GM12878 (cell line): ENCODE results near the gene DLD. TPM values are rescaled to one million over a fixed set of nuclear protein-coding genes. Genes with fewer than 3 reads are reported as not detected.

Experiments used
- ATAC-seq: fragments of 200-7000 bp; cut with Tn5 transposase; 3 replicates; pipeline ENCODE4 v1.9.1; 2020; ENCODE audit warnings: mild to moderate bottlenecking, moderate library complexity
- BruUV-seq: library from RNA; stranded (reverse); fragments of 400-500 nt; replicated peaks from 2 replicates; lab custom pipeline; 2021; lab: Mats Ljungman, UMichigan
- CTCF ChIA-PET: fragments of 300-600 bp; sonication (Branson Sonifier 250); formaldehyde crosslinking; extraction: SDS; loops from one replicate; lab custom pipeline; 2021; ENCODE audit warnings: inconsistent platforms; lab: Yijun Ruan, JAX
- POLR2A ChIA-PET: fragments of 350-600 bp; formaldehyde crosslinking; extraction: SDS; loops from one replicate; lab custom pipeline; 2021; ENCODE audit warnings: inconsistent platforms; lab: Charles Lee
- RAD21 ChIA-PET: fragments of 300-600 bp; sonication (Branson Sonifier 250); formaldehyde crosslinking; loops from one replicate; lab custom pipeline; 2023; ENCODE audit warnings: antibody characterized with exemption; ENCODE audit not compliant: unreplicated experiment; lab: Charles Lee
- SMC1A ChIA-PET: fragments of 300-600 bp; sonication (Branson Sonifier 250); formaldehyde crosslinking; loops from one replicate; lab custom pipeline; 2023; ENCODE audit not compliant: unreplicated experiment, uncharacterized antibody; lab: Charles Lee
- DNase-seq: peaks from one replicate; pipeline ENCODE4 v3.0.0-alpha.2; 2011; ENCODE audit warnings: low read depth, low spot score
- FAIRE-seq: peaks from 3 replicates; lab custom pipeline; 2011; peaks lifted over from hg19 to GRCh38; lab: Jason Lieb, UNC
- H2AFZ ChIP-seq: 2 replicates; pipeline ENCODE4 v1.6.0; 2011; ENCODE audit warnings: low read depth, low read length, control low read depth; ENCODE audit not compliant: control insufficient read depth
- H3K27ac ChIP-seq: 2 replicates; pipeline ENCODE4 v1.5.1; 2011; ENCODE audit warnings: control low read depth; ENCODE audit not compliant: control insufficient read depth, insufficient read depth
- H3K27me3 ChIP-seq, 2 experiments: replicated peaks in 1 of 2; 2 replicates each; pipeline versions ENCODE4 v1.6.0 to v1.6.1; 2011; ENCODE audit warnings: low read length in 1 of 2; ENCODE audit not compliant: control insufficient read depth in 2 of 2, insufficient read depth in 2 of 2
- H3K36me3 ChIP-seq, 2 experiments: 2 replicates each; pipeline ENCODE4 v1.5.1; 2011; ENCODE audit warnings: low read length in 1 of 2; ENCODE audit not compliant: control insufficient read depth in 2 of 2, insufficient read depth in 2 of 2
- H3K4me1 ChIP-seq: 2 replicates; pipeline ENCODE4 v1.6.1; 2011; ENCODE audit warnings: mild to moderate bottlenecking, low read length, moderate library complexity, mixed read lengths; ENCODE audit not compliant: control insufficient read depth, insufficient read depth
- H3K4me2 ChIP-seq: 2 replicates; pipeline ENCODE4 v1.6.0; 2011; ENCODE audit warnings: control low read depth; ENCODE audit not compliant: control insufficient read depth, insufficient read depth
- H3K4me3 ChIP-seq: fragments of 200-600 bp; sonication (generic); 2 replicates; pipeline ENCODE4 v1.5.1; 2016
- H3K79me2 ChIP-seq: 2 replicates; pipeline ENCODE4 v1.6.0; 2011; ENCODE audit warnings: low read length; ENCODE audit not compliant: control insufficient read depth, insufficient read depth
- H3K9ac ChIP-seq: 2 replicates; pipeline ENCODE4 v1.8.0; 2011; ENCODE audit warnings: low read length, control low read depth, mixed read lengths; ENCODE audit not compliant: control insufficient read depth, insufficient read depth
- H3K9me3 ChIP-seq: replicated peaks from 3 replicates; pipeline ENCODE4 v1.5.1; 2011; ENCODE audit warnings: mild to moderate bottlenecking, low read length; ENCODE audit not compliant: control insufficient read depth, insufficient read depth
- H4K20me1 ChIP-seq: 2 replicates; pipeline ENCODE4 v1.6.0; 2011; ENCODE audit not compliant: control insufficient read depth, insufficient read depth
- CBFB ChIP-seq: IDR thresholded peaks from 2 replicates; pipeline ENCODE4 v1.6.1; 2016; ENCODE audit warnings: antibody characterized with exemption, low read depth
- EED ChIP-seq: sonication (generic); IDR thresholded peaks from 2 replicates; pipeline ENCODE4 v1.6.1; 2016; ENCODE audit warnings: antibody characterized with exemption, low read depth
- HCFC1 ChIP-seq: fragments of 150-350 bp; IDR thresholded peaks from 2 replicates; pipeline ENCODE4 v1.6.1; 2014; ENCODE audit warnings: low read length
- NFIC ChIP-seq: IDR thresholded peaks from 2 replicates; pipeline ENCODE4 v1.6.1; 2012; ENCODE audit warnings: low read depth, mild to moderate bottlenecking, inconsistent platforms, low read length, moderate library complexity
- RELA ChIP-seq: fragments of 450-650 bp; IDR thresholded peaks from 2 replicates; pipeline ENCODE4 v1.8.0; 2014; ENCODE audit warnings: borderline replicate concordance; ENCODE audit not compliant: partially characterized antibody
- STAT3 ChIP-seq: IDR thresholded peaks from 2 replicates; pipeline ENCODE4 v1.6.1; 2011; ENCODE audit warnings: low read depth, low read length, improper control_type of control experiment
- TBL1XR1 ChIP-seq: IDR thresholded peaks from 2 replicates; pipeline ENCODE4 v1.6.1; 2012; ENCODE audit warnings: low read depth, low read length, improper control_type of control experiment
- ZZZ3 ChIP-seq: IDR thresholded peaks from 2 replicates; pipeline ENCODE4 v1.6.1; 2011; ENCODE audit warnings: low read depth; ENCODE audit not compliant: control insufficient read depth, insufficient read length
- WGBS: methylation state at CpG from one replicate; pipeline ENCODE4 v1.1.6; 2016; ENCODE audit warnings: low lambda C conversion rate; ENCODE audit not compliant: insufficient replicate concordance, insufficient coverage; ENCODE audit errors: missing lambda C conversion rate; 5-methylcytosine and 5-hydroxymethylcytosine counted together
- in situ Hi-C: fragments of 300-500 bp; cut with MboI; formaldehyde crosslinking; loops from 9 replicates; pipeline ENCODE4 v1.14.3; 2018; ENCODE audit warnings: mixed read lengths
- intact Hi-C: fragments of 100-400 bp; cut with micrococcal nuclease; formaldehyde crosslinking; loops from one replicate; pipeline ENCODE4 v1.14.2; 2022; ENCODE audit not compliant: unreplicated experiment
- polyA plus RNA-seq, 11 experiments: library from polyadenylated mRNA; depleted of rRNA in 4 of 11; unstranded in 6 of 11; stranded (reverse) in 5 of 11; fragments of >200 nt; fragmentation: Nextera tagmentation in 4 of 11; fragmentation: Illumina TruSeq in 1 of 11; extraction: Ambion mirVana in 4 of 11; extraction: Trizol in 1 of 11; gene quantifications; 1 replicate in 1 of 11; 2 replicates in 10 of 11; pipeline versions ENCODE4 v1.2.1 to v1.2.3, GENCODE V29; 2011 to 2016; ENCODE audit warnings: inconsistent platforms in 2 of 11, missing spikeins in 2 of 11, low read depth in 1 of 11
- total RNA-seq, 4 experiments: library from RNA; depleted of rRNA in 3 of 4; stranded (reverse); fragments of >200 nt in 3 of 4; fragmentation: Illumina TruSeq in 1 of 4; extraction: Trizol in 1 of 4; gene quantifications; 2 replicates each; pipeline versions ENCODE4 v1.2.1 to v1.2.3, GENCODE V29; 2013 to 2021
- TF ChIP-seq, protein P1 (sequence below): fragments of 450-650 bp; formaldehyde crosslinking; IDR thresholded peaks from 2 replicates; pipeline ENCODE4 v1.5.0; 2022; ENCODE audit warnings: mild to moderate bottlenecking, missing genetic modification characterization
- TF ChIP-seq, protein P2 (sequence below): fragments of 450-650 bp; IDR thresholded peaks from 2 replicates; pipeline ENCODE4 v1.6.1; 2016; ENCODE audit warnings: mild to moderate bottlenecking
- TF ChIP-seq, protein P3 (sequence below): fragments of 150-350 bp; IDR thresholded peaks from 2 replicates; pipeline ENCODE4 v1.6.1; 2014; ENCODE audit warnings: mild to moderate bottlenecking, low read depth, low read length
- TF ChIP-seq, protein P4 (sequence below): fragments of 450-650 bp; IDR thresholded peaks from 2 replicates; pipeline ENCODE4 v1.6.1; 2018; ENCODE audit warnings: borderline replicate concordance, mild to moderate bottlenecking; ENCODE audit not compliant: partially characterized antibody

The DLD gene
- total and polyA plus RNA-seq, 10 of the 15 experiments (the other 5 are each of a cell fraction or from before 2014, with no cell fraction given): 62.7 to 314 (median 161) TPM

DNA sequence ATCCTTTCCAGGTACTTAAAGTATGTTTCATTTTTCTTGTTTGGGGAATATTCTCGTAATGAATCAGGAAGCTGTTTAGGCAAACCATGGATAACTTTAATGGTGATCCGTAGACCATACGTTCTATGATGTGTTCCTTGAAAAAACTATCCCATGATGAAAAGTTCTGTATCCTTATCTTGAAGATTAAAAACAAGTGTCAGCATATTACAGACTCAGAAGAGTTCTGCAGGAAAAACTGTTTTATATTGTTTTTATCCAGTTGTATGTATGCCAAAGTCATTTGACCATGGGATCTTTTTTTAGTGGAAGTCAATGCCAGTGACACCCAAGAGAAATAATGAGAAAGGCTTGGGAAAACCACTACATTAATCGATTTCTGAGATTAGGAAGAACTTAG is 52.0 kb downstream of the DLD start:
- ChIA-PET SMC1A (no interaction called here), RAD21 (no interaction called here), POLR2A (interaction anchor here (0.6 kb wide), 1 partner anchor 9 kb away, joined by 5 read pairs; no protein-coding TSS in a partner anchor), CTCF (no interaction called here)
- in situ Hi-C loops: no loop called here
- H3K36me3 ChIP-seq: peaks cover 0 to 3% of the 10 kb centered on the region in 2 experiments; a peak in 3 of 4 replicates
- no peaks in the 10 kb centered on the region for H3K9me3 ChIP-seq
- no peaks in the 10 kb centered on the region for H3K4me1 ChIP-seq
- no peak overlapping the region for H3K9ac ChIP-seq
- H2AFZ ChIP-seq: no peak overlapping the region
- no peak for ATAC-seq
- no peak for DNase-seq
- intact Hi-C loops: no loop called here
- over 99% methylated on average over 4 of the region's 4 CpGs for WGBS
- H3K4me3 ChIP-seq: no peak overlapping the region
- no TSS peak for BruUV-seq
- no peak overlapping the region for H3K27ac ChIP-seq
- H3K79me2 ChIP-seq: no peaks in the 10 kb centered on the region
- no peaks in the 10 kb centered on the region for H3K27me3 ChIP-seq
- no peak for FAIRE-seq
- H3K4me2 ChIP-seq: no peak overlapping the region
- H4K20me1 ChIP-seq: no peaks in the 10 kb centered on the region
- TF ChIP-seq TBL1XR1 (no peak), NFIC (no peak), STAT3 (no peak), RELA (no peak), ZZZ3 (no peak), HCFC1 (no peak), CBFB (no peak), EED (no peak)
- TF ChIP-seq, protein P1, sequence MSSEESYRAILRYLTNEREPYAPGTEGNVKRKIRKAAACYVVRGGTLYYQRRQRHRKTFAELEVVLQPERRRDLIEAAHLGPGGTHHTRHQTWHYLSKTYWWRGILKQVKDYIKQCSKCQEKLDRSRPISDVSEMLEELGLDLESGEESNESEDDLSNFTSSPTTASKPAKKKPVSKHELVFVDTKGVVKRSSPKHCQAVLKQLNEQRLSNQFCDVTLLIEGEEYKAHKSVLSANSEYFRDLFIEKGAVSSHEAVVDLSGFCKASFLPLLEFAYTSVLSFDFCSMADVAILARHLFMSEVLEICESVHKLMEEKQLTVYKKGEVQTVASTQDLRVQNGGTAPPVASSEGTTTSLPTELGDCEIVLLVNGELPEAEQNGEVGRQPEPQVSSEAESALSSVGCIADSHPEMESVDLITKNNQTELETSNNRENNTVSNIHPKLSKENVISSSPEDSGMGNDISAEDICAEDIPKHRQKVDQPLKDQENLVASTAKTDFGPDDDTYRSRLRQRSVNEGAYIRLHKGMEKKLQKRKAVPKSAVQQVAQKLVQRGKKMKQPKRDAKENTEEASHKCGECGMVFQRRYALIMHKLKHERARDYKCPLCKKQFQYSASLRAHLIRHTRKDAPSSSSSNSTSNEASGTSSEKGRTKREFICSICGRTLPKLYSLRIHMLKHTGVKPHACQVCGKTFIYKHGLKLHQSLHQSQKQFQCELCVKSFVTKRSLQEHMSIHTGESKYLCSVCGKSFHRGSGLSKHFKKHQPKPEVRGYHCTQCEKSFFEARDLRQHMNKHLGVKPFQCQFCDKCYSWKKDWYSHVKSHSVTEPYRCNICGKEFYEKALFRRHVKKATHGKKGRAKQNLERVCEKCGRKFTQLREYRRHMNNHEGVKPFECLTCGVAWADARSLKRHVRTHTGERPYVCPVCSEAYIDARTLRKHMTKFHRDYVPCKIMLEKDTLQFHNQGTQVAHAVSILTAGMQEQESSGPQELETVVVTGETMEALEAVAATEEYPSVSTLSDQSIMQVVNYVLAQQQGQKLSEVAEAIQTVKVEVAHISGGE (CRISPR knock-in tag): no peak
- TF ChIP-seq, protein P2, sequence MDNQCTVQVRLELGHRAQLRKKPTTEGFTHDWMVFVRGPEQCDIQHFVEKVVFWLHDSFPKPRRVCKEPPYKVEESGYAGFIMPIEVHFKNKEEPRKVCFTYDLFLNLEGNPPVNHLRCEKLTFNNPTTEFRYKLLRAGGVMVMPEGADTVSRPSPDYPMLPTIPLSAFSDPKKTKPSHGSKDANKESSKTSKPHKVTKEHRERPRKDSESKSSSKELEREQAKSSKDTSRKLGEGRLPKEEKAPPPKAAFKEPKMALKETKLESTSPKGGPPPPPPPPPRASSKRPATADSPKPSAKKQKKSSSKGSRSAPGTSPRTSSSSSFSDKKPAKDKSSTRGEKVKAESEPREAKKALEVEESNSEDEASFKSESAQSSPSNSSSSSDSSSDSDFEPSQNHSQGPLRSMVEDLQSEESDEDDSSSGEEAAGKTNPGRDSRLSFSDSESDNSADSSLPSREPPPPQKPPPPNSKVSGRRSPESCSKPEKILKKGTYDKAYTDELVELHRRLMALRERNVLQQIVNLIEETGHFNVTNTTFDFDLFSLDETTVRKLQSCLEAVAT: no peak
- TF ChIP-seq, protein P3, sequence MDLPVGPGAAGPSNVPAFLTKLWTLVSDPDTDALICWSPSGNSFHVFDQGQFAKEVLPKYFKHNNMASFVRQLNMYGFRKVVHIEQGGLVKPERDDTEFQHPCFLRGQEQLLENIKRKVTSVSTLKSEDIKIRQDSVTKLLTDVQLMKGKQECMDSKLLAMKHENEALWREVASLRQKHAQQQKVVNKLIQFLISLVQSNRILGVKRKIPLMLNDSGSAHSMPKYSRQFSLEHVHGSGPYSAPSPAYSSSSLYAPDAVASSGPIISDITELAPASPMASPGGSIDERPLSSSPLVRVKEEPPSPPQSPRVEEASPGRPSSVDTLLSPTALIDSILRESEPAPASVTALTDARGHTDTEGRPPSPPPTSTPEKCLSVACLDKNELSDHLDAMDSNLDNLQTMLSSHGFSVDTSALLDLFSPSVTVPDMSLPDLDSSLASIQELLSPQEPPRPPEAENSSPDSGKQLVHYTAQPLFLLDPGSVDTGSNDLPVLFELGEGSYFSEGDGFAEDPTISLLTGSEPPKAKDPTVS: no peak
- TF ChIP-seq, protein P4, sequence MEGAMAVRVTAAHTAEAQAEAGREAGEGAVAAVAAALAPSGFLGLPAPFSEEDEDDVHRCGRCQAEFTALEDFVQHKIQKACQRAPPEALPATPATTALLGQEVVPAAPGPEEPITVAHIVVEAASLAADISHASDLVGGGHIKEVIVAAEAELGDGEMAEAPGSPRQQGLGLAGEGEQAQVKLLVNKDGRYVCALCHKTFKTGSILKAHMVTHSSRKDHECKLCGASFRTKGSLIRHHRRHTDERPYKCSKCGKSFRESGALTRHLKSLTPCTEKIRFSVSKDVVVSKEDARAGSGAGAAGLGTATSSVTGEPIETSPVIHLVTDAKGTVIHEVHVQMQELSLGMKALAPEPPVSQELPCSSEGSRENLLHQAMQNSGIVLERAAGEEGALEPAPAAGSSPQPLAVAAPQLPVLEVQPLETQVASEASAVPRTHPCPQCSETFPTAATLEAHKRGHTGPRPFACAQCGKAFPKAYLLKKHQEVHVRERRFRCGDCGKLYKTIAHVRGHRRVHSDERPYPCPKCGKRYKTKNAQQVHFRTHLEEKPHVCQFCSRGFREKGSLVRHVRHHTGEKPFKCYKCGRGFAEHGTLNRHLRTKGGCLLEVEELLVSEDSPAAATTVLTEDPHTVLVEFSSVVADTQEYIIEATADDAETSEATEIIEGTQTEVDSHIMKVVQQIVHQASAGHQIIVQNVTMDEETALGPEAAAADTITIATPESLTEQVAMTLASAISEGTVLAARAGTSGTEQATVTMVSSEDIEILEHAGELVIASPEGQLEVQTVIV: no peak
